HK-2 (cell line): Measurements from ENCODE around the gene FOXJ3.

Experiments used
- DNase-seq: peaks from one replicate; pipeline ENCODE4 v3.0.0-alpha.2; 2018; ENCODE audit not compliant: unreplicated experiment

The FOXJ3 gene

DNA sequence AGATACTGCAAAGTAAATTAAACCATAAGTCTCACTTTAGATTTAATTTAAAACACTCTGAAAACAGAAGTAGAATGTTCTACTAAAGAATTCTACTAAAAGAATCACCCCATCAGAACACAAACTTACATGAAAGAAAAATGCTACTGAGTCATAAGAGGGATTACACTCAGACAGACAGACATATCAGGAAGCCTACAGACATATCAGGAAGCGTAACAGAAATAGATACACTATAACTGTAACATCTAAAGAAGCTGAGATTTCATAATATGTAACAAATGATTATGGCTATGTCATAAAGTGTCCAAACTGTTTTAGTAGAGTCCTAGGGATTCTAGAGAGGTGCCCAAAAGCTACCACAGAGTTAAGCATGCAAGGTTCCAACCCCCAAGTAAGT lies 23.9 kb downstream of the FOXJ3 start:
- no peak for DNase-seq

DNA sequence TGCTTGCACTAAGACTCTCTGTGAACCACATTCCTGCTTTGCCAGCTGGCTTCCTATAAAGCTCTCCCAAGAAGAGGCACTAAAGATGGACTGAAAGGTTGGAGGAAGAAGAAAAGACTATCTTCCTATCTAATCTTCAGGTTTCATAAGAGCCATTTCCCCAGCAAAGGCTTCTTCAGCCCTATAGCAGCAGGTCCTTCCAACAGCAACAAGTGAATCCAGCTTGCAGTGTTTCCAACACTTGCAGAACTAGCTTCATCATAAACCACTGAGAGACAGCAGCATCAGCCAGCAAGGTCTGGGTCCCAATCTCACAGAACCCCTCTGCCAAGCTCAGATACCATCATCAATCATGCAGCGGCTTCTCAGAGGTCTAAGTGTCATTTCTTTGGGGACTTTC lies 28.1 kb downstream of the FOXJ3 start:
- no peak for DNase-seq

DNA sequence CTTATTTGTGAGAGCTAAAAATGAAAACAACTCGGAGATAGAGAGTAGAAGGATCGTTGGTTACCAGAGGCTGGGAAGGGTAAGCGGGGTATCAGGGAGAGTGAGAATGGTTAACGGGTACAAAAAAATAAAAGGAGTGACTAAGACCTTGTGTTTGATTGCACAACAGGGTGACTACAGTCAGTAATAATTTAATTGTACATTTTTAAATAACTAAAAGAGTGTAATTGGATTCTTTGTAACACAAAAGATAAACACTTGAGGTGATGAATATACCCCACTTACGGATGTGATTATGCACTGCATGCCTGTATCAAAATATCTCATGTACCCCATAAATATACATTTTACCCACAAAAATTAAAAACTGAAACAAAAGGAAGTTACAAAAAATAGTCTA lies 29.4 kb downstream of the FOXJ3 start:
- DNase-seq, result no peak

DNA sequence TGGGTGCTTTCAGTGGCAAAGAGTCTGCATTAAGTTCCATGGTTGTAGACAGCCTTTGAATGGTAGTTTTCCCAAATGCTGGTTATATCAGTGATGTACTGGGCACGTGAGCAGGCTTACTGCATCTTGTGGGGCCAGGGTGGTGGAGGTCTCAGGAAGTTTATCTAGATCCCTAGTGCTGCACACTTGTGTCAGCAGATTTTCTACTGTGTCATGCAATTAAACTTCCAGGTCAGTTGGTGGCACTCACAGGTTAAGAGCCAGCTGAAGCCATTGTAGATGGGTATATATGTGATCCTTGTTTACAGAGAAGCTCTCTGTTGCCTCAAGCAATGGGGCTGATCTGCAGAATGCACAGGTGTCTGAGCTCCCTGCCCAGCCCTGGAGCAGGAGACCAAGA lies 33.0 kb downstream of the FOXJ3 start:
- no peak for DNase-seq

DNA sequence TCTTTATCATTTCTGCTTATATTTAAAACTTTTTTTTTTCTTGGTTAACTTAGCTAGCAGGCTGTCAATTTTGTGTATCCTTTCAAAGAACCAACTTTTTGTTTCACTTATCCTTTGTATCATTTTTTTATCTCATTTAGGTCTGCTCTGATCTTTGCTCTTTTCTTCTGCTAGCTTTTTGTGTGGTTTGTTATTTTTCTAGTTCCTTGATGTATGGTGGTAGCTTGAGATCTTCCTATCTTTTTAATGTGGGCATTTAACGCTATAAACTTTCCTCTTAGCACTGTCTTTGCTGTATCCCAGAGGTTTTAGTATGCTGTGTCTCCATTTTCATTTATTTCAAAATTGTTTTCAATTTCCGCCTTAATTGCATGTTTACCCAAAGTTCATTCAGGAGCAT lies 36.5 kb downstream of the FOXJ3 start:
- no peak for DNase-seq

DNA sequence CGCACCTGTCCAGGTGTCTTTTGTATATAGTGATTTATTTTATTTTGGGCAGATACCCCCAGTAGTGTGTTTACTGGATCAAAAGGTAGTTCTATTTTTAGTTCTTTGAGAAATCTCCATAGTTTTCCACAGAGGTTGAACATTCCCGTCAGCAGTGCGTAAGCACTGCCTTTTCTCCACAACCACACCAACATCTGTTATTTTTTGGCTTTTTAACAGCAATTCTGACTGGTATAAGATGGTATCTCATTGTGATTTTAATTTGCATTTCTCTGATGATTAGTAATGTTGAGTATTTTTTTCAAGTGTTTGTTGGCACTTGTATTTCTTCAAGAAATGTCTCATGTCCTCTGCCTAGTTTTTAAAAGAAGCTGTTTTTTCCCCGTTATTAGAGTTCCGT lies 39.2 kb downstream of the FOXJ3 start:
- DNase-seq, result no peak

DNA sequence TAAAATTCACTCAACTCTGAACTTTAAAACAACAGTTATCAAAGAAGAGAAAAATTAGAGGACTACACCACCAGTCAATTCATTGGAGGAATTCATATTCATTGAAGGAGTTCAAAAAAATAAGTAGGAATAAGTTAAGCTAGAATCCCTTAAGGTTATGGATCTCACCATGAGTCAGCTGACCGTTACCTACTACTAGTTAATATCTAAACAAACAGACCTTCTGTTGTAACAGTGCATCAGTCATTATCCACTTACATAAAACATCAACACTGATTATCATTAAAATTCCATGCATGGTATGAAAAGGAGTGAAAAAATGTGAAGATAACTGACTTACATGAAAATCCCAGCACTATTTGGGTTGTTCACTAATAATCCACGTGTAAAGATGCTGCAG lies 44.9 kb downstream of the FOXJ3 start:
- DNase-seq, result no peak

DNA sequence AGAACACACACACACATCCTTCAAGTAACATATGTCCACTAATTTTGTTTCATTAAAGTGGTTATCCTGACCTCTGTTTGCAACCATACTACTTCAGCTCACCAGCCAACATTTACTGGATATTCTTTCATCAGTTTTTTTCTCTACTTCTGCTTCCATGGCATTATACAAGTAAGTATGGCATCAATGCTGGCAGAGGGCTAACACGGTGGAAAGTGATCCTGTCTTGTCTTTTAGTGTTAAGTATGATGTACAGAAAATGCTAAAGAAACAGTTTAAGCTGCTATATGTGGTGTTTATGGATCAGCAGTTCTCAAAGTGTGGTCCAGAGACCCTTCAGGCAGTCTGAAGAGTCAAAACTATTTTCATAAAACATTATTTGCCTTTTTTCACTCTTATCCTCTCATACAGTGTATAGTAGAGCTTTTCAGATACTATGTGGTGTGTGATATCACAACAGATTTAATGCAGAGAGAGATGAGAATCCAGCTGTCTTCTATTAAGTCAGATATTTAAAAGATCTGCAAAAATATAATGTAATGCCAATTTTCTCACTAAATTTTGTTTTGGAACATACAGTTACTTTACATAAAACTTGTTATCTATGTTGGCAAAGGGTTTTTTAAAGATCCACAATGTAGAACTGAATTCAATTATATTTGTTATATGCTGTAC lies 46.6 kb downstream of the FOXJ3 start:
- no peak for DNase-seq

DNA sequence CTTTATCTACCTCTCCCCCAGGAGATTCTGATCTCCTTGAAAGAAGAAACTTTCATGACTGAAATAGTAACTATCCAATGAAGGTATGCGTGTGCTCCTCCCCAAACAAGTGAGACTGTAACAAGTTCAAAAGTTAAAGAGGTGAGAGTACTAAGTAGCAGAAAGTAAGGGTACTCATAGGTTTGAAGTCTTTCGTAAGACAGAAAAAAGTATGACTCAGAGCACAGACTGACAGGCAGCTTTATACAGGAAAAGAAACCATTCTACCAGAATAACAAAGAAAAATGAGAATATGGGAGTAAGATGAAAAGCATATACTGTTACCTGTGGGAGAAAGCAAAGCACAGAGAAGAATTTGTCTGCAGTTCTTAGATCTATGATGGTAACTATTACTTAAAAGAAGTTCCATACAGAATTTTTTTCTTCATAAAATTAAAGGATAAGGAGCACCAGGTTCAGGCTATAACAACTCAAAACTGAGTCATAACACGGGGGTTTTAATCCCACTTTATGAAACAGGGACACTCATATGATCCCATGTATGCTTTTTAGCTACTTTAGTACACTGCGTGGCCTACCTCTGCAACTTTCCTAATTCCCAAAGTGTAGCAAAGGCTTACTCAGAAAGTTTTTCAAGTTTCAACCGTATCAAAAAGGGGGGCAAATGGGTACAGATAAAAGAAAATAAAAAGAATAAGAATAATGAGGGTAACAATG lies 52.0 kb downstream of the FOXJ3 start:
- DNase-seq, result no peak

DNA sequence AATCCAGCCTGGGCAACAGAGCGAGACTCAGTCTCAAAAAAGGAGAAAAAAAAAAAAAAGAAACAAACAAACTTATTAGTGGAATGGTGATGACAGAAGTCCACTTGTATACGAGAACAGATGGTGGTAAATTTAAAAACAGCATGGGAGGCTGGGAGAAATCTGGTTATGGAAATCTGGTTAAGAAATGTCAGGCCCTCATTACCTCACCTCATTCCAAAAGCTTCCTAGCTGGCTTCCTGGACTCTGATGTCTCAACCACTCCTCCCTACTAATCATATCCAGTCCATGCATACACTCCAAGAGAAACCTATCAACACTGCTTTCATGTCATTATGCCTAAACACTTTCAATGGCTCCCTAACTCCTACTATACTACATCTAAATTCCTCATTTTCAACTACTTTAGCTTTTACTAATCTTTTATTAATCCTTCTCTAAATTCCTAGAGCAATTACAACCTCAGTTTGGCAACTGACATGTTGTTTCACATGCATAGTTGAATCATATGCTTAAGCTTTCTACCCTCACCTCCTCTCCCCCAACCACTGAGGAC lies 52.9 kb downstream of the FOXJ3 start:
- DNase-seq, result no peak

DNA sequence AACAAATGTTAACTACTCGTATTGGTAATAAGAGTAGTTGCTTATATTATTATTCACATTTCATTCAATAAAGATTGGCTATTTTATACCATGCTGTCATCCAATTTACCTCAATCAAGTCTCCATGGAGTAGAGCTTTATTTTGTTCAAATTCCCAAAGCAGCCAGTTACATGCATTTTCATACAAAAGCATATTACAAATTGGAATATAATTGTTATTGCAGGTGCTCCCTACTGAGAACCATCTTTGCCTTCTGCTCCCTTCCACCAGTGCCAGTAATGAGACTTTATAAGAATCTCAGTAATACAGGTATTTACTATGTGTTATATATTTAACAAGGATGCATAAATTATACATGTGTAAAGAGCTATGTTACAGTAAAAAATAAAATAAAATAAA lies 54.2 kb downstream of the FOXJ3 start:
- DNase-seq, result no peak

DNA sequence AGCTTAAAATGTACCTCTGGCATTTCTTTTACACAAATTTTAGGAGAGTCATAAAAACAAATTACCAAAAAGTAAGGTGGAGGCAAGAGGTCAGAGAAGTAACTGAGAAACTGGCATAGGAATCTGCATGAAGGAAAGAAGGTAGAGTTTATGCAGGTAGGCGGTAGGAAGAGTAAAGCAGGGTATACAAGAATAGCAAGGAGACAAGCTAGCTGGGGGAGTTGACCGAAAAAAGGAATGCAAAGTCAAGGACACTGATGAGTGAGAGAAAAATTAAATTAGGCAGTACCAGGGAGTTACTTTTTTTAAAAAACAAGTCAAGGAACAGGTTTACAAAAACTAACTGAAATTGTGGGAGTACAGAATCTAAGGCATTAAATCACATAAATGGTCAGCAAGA lies 56.0 kb downstream of the FOXJ3 start:
- DNase-seq, result no peak

DNA sequence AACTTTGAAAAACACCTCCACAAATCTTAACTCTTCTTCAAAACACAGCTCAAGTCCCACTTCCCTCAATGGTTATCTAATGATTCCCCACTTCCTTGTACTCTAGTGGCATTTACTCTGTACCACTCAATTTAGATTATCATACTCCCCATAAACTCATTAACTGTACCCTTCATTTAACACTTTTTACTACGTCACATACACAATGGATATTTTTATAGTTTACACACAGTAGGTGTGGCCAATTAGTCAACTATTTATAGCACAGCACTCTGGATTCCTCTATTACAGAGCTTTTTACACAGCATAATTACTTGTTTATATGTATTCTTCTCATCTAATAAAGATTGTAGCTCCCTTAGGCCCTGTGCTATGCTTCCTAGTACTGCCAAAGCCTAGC lies 62.1 kb downstream of the FOXJ3 start:
- no peak for DNase-seq

DNA sequence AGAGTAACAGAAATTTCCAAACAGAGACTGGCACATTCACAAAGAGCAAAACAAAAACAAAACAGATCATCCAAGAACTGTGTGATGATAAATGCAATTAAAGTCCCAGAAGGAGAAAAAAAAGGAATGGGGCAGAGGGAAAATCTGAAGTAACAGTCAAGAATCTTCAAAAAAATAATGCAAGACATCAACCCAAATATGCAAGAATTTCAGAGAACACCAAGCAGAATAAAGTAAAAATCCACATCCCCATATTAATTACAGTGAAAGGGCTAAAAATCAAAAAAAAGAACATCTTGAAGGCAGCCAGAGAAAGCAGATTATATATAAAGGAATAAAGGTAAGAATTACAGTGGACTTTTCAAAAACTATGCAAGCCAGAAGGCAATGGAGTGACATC lies 67.1 kb downstream of the FOXJ3 start:
- DNase-seq, result no peak

DNA sequence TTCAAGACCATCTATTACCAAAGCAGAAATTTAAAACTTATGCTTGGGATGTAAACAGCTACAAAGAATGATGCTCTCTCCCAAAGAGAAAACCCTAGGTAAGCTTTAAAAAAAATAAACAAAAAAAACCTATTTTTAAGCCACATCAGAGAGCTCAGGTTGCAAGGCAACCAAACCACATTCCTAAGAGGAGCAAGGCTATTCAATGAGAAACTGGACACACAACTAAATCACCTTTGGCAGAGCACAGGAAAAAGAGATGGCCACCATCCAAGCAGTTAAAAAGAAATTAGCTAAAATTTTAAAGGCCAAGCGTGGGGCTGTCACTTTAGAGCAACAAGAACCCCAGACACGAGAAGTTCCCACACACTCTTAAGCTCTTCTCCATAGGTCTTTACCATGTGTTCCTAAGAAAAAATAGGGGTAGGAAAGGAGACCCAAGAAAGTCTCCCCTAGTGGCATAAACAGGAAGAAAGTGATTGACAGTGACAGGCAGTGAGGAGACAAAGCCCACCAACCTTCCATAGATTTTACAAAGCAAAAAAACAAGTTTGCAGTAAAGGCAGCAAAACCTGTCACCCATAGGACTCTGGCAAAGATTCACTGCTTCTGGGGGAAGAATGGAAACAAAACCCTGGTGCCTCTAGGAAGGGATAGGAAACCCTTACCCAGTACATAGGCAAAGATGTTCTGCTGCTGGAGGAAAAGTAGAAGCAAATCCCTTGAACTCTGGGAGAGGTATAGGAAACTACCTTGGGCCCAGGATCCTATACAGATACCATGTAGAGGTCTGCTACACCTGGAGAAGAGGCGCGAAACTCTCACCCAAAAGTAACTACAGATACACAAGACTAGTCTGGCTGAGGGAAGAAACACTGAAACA lies 68.5 kb downstream of the FOXJ3 start:
- no peak for DNase-seq

DNA sequence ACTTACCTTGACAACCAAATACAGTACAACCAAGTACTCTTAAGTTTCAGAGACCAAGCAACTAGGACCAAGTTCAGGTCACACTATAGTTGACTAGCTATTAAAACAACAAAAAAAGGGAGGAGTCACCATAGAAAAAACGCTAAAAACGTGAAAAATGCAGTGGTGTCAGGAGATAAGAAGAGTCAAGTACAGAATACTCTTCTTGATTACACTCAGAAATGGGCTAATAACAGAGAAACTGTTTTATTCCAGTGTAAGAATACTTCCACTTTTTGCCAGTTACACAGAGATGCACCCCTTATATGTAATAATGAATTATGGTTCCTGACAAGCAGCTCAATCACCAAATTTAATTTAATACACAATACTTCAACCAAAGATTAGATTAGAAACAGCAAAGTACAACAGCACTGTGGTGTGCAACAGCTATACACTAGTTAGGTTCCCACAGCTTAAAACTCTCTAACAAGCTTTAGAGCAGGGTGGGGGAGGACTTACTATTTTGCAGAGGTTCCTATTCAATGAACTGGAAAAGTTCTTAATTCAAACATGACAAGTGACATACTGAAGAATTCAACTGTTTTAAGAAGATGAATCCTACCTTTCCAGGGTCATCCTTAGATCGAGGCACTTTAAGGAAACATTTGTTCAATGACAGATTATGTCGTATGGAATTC lies 70.4 kb downstream of the FOXJ3 start:
- no peak for DNase-seq

DNA sequence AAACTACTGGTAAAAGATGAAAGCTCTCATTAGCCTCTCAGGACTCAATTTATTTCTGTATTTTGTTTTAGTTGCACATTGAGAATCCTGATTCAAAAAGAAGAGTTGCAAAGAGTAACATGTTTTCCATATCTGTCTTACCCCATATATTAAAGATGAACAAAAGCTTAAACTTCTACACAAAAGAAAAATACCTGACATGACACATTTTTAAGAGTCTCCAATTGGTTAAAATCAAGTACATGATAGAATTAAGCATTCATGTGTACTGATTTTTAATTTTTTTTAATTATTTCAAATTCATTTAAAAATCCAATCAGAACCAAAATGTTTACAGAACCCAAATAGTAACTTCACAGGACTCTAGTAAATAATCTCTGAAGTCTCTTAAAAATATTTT lies 72.0 kb downstream of the FOXJ3 start:
- DNase-seq, result no peak

DNA sequence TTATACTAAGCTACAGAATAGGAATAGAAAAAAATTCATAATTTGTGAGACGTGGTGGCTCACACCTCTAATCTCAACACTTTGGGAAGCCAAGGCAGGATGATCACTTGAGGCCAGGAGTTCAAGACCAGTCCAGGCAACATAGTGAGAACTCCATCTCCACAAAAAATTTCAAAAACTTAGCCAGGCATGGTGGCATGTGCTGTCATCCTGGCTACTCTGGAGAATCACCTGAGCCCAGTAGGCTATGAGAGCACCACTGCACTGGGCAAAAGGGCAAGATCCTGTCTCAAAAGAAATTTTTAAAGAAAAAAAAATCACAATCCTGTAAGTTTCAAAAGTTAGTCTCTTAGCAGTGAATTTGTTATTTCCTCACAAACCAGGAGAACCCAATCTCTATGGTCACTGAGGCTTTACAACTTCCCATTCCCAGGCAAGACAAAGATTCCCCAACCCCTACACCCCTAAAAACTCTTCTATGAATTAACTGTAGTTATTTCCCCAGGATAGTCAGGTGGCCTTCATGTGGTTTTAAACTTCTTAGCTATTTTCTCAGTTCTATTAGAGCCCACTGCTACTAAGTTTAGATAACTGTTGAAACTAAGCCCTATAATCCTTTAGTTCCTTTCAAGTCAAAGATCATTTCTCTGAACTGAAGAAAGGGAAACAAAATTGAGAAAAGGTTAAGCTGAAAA lies 74.5 kb downstream of the FOXJ3 start:
- DNase-seq, result no peak

DNA sequence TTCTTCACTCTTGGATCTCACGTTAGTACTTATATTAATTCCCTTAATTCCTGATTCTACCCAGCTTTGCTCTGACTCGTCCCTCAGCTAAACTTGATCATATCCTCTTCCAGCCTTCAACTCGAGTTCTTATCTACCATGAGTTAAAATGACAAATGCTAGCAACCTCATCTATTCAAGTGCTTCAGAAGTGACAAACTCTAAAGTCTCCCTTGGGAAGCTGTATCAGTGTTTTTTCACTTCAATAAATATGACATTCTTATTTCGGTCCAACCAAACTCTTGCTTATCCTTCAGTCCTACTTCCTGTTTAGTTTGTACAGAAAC lies 75.3 kb downstream of the FOXJ3 start:
- no peak for DNase-seq

DNA sequence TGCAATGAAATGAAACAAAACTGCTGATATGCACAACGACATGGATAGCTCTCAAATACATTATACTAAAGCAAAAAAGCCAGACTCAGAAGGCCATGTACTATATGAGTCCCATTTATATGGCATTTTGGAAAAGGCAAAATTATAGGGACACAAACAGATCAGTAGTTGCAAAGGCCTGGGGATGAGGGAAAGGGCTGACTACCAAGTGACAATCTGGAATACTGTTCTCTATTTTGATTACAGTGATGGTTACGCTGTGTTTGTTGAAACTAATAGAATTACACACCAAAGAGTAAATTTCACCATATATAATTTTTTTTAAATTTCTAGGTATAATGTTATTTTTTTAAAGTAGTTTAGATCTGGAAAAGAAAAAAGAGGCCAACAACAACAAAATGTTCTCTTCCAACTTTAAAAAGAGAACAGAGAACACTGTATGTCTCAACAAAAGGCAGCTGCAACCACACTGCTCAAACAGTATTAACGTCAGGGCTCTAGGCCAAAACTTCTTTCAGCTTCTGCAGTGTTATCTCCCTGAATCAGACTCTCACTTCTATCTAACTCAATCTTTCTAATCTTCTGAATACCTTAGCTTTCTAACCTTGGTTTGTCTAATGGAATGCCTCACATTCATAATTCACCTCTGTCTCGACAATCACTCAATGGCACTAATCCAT lies 75.8 kb downstream of the FOXJ3 start:
- no peak for DNase-seq

DNA sequence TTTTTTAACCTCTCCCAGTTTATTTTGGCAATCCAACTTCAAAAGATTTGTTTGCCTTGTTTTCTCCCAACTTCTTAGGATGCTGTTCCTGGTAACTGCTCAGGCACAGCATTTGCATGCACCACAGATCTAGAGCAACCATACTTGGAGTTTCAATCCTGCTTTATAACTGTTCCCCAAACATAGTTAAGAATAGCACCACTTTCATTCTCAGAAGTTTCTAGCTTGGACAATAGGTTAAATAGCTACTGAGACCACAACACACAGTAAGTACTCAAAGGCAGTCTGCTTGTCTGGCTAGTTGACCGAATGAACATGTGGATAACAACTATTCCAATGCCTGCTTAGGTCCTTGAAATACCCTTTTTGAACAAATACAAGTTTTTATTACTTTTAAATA lies 76.8 kb downstream of the FOXJ3 start:
- no peak for DNase-seq
